HG02943 (cell line): Measurements from ENCODE around the gene CFD.
"Not testable (repeated sequence)": the region's sequence is repeated elsewhere in the genome, so short reads cannot be mapped to it uniquely, and the experiment has no call there.

ENCODE experiments used
- ATAC-seq: cut with Tn5 transposase; IDR thresholded peaks from one replicate; pipeline ENCODE4 v1.9.1; 2021; ENCODE audit warnings: mild to moderate bottlenecking, low read depth, moderate library complexity; ENCODE audit not compliant: unreplicated experiment

CFD gene

DNA sequence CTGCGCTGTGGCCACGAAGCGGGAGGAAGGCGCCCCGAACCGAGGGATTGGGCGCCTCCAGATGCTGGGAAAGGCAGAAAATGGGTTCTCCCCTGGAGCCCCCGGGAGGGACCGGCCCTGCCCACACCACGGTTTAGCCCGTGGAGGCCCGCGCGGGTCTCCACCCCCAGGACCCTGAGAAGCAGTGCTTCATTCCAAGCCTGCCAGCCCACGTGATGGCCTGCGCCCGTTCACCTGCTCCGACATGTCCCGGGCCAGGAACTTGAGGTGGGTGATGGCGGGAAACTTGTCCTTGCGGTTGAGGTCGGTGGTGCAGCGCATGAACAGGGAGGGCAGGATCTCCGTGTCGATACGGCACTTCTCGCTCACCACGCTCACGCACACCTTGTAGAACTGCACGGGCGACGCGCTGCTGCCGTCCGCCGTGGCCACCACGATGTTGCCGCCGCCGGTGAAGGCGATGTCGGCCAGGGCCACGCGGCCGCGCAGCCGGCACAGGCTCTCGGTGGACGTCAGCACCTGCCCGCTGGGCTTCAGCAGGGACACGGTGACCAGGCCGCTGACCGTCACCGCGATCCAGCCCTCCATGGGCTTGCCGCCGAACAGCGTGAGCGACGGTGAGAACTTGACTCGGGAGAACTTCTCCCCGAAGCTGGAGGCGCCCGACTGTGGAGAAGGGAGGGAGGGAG lies 26.2 kb downstream of the CFD start:
- ATAC-seq, result no peak

DNA sequence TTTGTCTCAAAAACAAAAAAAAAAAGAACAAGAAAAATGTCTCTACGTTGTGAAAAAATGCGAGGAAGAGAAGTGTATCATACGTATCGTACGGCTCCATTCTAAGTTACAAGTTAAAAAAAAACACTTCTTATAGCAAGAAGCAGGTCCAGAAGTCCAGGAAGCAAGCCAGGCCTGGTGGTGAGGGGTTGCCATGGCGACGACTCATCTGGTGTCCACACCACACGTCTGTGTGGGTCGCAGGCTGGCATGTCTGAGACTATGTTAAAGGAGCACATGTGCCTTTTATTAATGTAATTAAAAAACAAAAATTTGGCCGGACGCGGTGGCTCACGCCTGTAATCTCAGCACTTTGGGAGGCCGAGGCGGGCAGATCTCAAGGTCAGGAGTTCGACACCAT lies 27.6 kb downstream of the CFD start:
- ATAC-seq, result no peak

DNA sequence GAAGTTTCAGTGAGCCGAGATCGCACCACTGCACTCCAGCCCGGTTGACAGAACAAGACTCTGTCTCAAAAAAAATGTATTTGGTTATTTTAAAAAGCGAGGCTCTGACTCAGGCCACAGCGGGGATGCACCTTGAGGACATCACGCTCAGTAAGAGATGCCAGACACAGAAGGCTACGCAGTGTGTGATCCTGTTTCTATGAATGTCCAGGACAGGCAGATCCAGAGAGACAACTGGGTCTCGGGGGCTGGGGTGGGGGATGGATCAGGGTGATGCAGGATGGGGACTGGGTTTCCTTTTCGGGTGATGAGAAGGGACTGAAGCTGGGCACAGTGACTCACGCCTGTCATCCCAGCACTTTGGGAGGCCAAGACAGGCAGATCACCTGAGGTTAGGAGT lies 28.1 kb downstream of the CFD start:
- ATAC-seq, result no peak

DNA sequence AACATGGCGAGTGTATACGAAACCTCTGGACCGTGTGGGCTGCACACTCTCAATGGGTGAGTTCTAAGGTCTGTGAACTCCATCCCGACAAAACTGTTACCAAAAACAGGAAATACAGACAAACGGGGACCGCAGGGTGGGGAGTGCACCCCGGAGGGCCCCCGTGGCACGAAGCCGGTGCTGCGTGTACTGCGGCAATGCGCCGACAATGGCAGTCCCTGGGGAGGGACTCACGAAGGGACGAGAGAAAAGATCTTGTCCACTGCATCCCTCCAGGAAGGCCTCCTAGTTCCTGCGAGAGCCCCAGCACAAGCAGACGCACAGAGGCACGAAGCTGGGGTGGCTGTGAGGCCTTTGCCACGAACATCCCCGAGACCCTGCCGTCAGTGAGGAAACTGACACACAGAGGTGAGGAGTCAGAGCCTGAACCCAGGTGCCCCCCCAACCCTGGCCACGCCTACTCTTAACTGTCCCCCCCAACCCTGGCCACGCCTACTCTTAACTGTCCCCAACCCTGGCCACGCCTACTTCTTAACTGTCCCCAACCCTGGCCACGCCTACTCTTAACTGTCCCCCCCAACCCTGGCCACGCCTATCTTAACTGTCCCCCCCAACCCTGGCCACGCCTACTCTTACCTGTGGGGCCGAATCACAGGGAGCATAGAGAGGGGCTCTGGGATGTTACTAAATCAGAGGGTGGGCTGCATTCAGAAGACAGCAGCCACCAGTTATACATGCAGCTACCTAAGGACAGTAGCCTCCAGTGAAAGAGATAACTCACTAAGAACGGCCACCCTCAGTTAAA lies 29.3 kb downstream of the CFD start:
- ATAC-seq, result no peak

DNA sequence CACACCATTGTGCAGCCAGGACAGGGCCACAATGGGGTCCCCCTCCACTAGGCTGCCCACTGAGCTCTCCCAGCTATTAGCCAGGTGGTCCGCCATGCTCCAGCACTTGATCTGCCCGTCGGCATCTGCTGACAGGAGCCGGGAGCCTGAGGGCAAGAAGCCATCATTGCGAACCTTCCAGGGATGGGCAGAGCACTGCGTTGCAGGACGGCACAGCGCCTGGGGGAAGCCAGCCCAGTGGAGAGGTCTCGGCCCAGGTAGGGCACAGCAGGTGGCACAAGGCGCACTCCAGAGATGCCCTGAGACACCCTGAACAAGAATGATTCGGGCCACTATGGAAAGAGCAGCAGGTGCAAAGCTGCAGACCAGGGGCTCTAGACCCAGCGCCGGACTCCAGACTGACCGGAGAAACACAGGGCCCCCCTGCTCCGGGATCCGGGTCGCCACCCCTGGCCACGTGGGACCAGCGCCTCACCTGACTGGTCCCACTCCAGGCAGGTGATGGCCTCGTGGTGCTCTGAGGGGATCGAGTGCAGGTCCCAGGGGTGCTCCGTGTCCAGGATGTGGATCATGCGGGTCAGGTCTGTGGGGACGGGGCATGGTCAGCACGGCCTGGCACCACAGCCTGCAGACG lies 30.3 kb downstream of the CFD start:
- no peak for ATAC-seq

DNA sequence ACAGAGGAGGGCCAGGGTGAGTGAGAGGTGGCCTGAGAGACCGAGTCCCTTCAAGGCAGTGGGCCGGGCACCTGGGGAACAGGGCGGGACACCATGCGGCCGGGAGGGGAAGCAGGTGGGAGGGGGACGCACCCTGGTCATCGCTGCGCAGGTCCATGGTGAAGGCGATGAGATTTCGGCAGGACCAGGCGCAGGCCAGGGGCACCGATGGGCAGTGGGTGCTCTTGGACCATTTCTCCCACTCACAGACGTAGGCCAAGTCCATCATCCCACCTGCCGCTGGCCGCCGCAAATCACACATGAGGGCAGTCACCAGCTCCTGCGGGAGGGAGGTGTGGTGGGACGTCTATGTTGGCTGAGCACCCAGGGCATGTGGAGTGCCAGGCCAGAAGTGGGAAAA lies 31.4 kb downstream of the CFD start:
- ATAC-seq, result no peak

DNA sequence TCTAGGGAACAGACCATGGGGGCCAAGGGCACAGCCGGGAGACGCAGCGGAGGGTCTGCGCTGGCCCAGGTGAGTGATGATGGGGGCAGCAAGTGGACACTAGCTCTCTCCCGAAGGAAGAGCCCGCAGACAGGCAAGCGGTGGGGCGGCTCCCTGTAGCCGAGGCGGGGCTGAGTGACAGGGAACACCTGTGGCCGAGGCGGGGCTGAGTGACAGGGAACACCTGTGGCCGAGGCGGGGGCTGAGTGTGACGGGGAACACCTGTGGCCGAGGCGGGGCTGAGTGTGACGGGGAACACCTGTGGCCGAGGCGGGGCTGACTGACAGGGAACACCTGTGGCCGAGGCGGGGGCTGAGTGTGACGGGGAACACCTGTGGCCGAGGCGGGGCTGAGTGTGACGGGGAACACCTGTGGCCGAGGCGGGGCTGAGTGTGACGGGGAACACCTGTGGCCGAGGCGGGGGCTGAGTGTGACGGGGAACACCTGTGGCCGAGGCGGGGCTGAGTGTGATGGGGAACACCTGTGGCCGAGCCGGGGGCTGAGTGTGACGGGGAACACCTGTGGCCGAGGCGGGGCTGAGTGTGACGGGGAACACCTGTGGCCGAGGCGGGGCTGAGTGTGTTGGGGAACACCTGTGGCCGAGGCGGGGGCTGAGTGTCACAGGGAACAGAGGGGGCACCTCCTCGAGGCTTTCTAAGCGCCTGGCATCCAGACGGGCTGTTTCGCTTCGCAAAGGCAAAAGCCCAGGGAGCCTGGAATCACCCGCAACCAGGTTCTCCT lies 32.1 kb downstream of the CFD start:
- not testable (repeated sequence) for ATAC-seq

DNA sequence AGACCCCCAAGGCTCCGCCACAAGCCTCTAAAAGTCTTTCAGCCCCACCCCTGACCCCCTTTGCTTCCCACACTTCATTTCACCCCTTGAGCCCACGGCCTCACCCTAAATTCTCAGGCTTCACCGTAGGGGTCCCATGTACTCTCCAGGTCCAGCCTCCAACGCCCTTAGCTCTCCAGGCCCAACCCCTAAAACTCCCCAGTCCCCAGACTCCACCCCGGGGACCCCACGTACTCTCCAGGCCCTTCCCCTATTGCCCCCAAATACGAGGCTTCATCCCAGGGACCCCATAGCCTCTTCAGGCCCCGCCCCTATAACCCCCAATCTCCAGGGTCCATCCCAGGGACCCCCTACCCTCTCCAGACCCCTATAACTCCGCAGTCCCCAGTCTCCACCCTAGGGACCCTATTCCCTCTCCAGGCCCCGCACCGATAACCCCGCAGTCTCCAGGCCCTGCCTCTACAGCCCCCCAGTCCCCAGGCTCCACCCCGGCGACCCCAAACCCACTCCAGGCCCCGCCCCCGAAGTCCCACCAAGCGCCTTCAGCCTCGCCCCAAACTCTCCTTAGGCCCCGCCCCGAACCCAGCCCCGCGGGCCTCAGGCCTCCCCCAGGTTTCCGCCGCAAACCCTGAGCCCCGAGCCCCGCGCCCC lies 32.9 kb downstream of the CFD start:
- no peak for ATAC-seq

DNA sequence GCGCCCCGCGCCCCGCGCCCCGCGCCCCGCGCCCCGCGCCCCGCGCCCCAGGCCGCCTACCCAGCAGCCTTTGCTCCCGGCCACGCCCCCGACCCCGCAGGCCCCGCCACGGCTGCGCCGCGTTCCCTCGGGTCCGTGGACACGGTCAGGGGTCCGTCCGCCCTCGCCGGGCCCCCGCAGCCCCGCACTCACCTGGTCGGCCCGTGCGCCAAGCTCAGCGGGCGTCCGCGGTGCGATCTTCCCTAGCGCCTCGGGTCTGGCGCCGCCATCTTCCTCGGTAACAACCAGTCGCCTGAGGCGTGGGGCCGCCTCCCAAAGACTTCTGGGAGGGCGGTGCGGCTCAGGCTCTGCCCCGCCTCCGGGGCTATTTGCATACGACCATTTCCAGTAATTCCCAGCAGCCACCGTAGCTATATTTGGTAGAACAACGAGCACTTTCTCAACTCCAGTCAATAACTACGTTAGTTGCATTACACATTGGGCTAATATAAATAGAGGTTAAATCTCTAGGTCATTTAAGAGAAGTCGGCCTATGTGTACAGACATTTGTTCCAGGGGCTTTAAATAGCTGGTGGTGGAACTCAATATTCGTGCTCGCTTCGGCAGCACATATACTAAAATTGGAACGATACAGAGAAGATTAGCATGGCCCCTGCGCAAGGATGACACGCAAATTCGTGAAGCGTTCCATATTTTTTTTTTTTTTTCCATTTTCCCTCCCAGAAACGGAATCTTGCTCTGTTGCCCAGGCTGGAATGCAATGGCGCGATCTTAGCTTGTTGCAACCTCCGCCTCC lies 33.6 kb downstream of the CFD start, which contains the start of the genes MED16 and RNU6-9:
Gene MED16 (minus strand): TSS at position 294 of the 796 bp plus-strand sequence. CDS start 2,056 bp downstream, outside the sequence.
Gene RNU6-9 (plus strand): TSS at position 591 of the 796 bp plus-strand sequence.
- ATAC-seq, result peak; percentile 70

DNA sequence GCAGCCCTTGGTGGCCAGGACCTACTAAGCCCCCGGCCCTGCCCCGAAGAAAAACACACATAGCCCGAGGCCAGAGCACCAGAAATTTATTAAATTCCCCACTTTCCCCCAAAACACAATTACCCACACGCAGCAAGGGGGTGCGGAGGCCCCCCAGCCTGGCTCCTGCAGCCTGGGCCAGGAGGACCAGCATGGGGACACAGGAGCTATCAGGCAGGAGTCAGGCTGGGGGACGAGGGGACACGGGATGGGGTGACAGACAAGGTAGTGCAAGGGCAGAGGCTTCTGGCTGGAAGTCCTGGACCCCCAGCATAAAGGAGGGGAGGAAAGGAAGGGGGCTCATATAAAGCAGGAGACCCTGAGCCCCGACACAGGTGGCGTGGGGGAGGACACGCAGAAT lies 37.0 kb downstream of the CFD start:
- no peak for ATAC-seq

DNA sequence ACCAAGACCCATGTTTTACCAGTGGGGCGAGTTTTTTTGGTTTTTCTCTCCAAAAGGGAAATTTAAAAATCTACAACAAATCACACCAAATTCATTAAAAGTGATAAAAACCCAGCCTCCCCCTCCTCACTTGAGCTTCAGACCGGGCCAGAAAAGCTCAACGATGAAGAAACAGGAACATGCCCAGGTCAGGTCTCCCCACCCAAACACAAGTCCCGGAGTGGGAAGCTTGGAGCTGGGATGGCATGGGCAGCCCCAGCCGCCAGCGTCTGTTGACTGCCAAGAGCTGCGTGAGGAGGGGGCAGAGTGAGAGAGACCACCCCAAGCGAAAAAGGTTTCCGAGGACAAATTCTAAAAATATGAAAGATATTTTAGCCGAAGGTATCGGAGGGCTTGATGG lies 37.5 kb downstream of the CFD start:
- no peak for ATAC-seq

DNA sequence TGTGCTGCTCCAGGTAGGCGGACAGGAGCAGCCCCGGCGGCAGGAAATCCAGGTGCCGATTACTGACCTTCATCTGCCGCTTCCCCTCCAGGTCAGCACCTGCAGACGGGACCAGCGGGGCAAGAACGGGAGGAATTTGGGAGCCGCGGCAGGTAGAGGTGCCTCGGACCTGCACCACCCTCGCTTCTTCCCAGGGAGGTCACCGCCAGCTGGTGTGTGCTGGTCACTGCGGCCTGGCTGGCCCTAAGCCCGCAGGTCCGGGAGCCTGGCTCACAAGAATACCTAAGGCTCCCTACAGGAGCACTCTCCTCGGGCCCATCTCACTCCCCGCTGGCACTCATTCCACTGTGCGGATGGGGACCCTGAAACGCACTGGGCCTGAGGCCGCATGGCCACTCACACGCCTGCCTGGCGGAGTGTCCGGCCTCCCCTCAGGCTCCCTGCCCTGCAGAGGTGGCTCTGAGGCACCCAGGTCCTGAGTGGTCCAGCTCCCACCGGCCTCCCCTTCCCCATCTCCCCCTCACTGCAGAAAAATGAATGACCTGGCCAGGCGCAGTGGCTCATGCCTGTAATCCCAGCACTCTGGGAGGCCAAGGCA lies 38.1 kb downstream of the CFD start:
- ATAC-seq, result no peak

DNA sequence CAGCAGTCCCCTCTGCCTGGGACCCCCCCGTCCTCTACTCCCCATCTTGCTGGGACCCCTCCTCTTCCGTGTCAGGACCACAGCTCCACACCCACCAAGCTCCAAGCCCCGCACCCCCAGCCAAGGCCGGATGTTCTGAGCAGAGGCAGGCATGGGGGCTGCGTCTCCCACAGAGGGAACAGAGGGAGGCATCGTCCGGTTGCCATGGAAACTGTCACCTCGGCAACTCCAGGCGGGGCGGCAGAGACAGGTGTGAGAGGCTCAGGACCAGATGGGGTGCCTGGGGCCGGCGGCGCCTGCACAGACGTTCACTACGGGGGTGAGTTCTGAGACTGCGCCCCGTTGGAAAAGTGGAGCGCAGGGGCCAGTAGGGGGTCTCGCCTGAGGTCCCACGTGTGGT lies 39.2 kb downstream of the CFD start:
- no peak for ATAC-seq

DNA sequence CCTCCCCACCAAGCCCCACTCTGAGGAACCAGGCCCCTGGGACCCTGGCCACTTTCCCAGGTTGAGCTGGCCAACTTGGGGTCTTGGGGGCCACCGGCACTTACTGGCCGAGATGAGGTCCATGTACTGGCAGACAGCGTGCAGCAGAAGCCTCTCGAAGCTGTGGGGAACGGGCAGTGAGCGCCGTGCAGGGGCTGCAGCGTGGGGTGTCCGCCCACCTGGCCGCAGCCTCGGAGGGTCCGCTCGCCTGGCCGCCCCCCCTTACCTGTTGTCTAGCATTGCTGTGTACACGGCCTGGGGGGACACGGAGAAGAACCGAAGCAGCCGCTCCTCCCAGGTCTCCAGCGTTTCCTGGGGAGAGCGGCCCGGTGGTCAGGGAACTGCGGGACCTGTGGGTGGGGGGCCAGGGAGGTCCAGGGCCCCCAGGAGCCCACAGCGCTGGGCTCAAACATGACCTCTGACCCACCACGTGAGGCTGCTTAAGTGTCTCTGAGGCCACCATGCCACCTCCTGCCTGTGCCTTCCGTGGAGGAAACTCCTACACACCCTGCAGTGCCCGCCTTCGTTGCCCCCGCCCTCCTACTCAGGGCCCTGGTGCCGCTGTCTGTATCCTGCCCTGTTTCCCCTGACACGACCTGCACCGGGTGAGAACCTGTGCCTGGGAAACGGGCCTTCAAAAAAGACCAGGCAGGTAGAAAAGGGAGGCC lies 40.0 kb downstream of the CFD start:
- ATAC-seq, result no peak

DNA sequence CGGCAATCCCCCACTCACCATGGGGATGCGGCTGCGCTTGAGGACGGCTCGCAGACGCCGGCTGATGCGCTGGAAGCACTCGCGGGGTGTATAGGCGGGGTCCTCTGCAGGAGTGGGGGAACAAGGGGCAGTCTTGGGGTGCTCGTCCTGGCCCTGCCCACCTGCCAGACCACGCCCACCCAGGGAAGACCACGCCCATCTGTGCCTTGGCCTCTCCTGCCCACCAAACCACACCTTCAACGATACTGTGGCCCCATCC lies 40.5 kb downstream of the CFD start:
- ATAC-seq, result no peak

DNA sequence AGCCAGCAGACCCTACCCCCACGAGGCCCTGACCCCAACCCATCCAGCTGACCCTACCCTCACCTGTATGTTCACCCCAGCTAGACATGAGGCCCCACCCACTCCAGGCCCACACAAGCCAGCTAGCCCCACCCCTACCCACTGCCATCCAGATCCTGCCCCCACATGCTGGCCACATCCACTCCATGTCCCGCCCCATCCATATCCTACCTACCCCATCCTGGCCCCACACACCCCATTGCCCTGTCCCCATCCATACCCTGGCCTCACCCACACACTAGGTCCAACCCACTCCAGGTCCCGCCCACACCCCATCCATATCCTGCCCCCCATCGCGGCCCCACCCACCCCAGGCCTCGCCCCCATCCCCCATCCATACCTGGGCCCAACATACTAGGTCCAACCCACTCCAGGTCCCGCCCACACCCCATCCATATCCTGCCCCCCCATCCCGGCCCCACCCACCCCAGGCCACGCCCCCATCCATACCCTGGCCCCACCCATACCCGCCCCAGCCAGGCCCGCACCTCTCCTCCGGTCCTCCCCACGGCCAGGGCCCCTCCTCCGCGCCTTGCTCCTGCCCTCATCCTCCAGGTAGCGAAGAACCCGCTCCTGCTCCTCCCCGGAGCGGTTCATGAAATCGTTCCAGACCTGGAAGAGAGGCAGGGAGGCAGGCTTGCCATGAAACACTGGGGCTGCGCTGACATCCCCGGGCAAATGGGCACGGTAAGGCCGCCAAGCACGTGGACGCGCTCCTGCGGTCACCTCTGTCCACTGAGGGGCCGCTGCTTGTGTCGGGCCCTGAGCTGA lies 41.0 kb downstream of the CFD start:
- no peak for ATAC-seq

DNA sequence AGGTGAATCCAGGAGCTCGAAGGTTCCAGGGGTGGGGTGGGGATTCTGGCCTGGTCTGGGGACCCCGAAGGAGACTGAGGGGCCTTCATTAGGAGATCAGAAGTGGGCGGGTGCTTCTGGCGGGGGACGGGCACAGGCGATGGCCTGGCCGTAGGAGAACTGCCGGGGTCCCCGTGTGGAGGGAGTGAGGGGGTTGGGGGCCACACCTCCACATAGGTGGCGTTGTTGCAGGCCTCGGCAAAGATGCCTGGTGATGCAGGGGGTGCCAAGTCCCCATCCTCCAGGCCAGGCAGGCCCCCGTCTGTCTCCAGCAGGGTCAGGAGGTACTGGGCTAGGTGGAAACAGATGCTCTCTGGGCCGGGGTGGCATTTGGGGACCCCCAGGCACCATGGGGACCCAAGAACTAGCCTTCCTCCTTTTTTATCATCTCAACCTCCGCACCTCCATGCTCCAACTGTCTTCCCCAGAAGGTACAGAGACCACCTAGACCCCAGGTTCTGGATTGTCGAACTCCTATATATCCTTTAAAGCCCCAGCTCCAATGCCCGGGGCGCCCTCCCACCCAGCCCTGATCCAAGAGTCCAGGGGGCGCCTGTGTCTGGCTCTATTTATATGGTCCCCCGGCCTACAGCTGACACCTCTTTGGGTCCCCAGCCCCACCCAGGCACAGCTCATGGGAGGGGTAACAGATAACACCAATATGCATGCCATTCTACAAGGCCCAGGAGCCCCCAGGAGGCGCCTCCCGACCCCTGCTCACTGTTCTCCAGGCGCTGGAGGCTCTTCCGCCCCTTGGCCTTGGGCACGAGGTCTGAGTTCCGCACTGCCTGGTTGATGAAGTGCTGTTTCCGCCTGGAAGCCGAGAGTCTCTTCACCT lies 42.0 kb downstream of the CFD start:
- no peak for ATAC-seq
